Fibroblast of lung (primary cell): ENCODE data around the gene TIAM1.

Experiments
- CTCF ChIP-seq, 2 donors: IDR thresholded peaks in 1 of 2; conservative IDR thresholded peaks in 1 of 2; 1 replicate in 1 of 2; 2 replicates in 1 of 2; pipeline ENCODE4 v1.5.1; 2011 to 2012; ENCODE audit warnings: low read length in 2 of 2, control low read depth in 1 of 2, inconsistent platforms in 1 of 2, low read depth in 1 of 2, mild to moderate bottlenecking in 1 of 2
- EZH2 ChIP-seq: IDR thresholded peaks from 2 replicates; pipeline ENCODE4 v1.5.1; 2012; ENCODE audit warnings: low read length, control low read depth, mild to moderate bottlenecking; ENCODE audit errors: missing control alignments

DNA sequence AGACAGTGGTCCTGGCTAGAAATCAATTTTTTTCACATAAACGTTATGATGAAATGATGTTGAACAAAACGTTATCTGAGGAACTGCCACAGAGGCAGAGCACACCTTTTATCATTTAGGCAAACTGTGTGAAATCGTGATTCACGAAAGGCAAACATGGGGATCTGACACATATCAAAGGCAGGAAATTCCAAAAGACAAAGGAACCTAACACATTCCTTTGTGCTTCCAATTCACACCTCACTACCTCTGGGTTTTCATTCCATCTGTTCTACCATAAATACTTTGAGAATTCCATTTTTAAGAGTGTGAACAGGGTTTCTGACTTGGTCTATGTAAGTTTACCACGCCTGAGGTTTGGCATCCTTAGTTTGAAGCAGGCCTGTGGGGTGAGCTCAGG, 186.3 kb downstream of the TIAM1 start:
- TF ChIP-seq CTCF (conservative IDR thresholded peaks at IDR 0.05 in 1 of 2, IDR thresholded peaks at IDR 0.05 in 1 of 2; ENCODE audit: low read depth in 1 of 2, low read length in 2 of 2) (no peak), EZH2 (no peak)
